NT2/D1 (cell line): ENCODE results near the gene UTP15.

Experiments
- SUZ12 ChIP-seq: IDR thresholded peaks from 2 replicates; pipeline ENCODE4 v1.6.1; 2011; ENCODE audit not compliant: insufficient read length, insufficient read depth; ENCODE audit errors: extremely low read depth
- YY1 ChIP-seq: IDR thresholded peaks from 2 replicates; pipeline ENCODE4 v1.6.1; 2011; ENCODE audit not compliant: insufficient read length, insufficient read depth

GRCh38 chr5:73542020-73542419 lies 23.5 kb upstream of the UTP15 start:
- no peak for TF ChIP-seq YY1
- TF ChIP-seq SUZ12, result no peak
